Measurements from ENCODE around the gene LMBR1.

DNA sequence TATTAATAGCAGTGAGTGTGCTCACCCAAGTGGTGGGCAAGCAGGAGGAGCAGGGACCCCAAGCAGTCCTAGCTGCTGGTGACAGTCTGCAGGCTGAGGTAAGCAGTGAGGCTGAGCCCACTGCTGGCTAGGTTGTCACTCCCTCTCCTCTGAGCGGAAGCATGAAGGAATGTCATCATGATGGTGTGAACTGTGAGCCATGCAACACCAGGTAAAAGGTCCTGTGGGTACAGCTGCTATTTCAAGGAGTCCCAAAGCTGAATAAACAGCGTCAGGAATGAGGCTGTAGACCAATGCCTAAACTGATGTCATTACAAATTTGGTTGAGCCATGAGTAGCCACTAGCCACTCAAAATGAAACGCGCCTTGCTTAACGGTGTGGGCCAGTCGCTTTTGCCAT, 126.3 kb downstream of the LMBR1 start:
- TF ChIP-seq POLR2A (IDR thresholded peaks at IDR 0.05; ENCODE audit: low read depth, low read length), result no peak
- no peak for TF ChIP-seq CTCF (IDR thresholded peaks at IDR 0.05; ENCODE audit: extremely low read depth in 1 of 2, insufficient read depth in 1 of 2, low read depth in 1 of 2, low read length in 2 of 2)
- no peak for TF ChIP-seq EZH2 (IDR thresholded peaks at IDR 0.05; ENCODE audit: borderline replicate concordance, low read depth, low read length, severe bottlenecking)
- TF ChIP-seq FOS (IDR thresholded peaks at IDR 0.05; ENCODE audit: borderline replicate concordance, insufficient read depth, low read length), result no peak
- no peak for TF ChIP-seq POLR2AphosphoS5 (IDR thresholded peaks at IDR 0.05; ENCODE audit: insufficient read depth, low read depth, low read length)
- TF ChIP-seq JUN (IDR thresholded peaks at IDR 0.05; ENCODE audit: borderline replicate concordance, insufficient read depth, insufficient read length, low read depth), result no peak
- no peak for TF ChIP-seq MAX (IDR thresholded peaks at IDR 0.05; ENCODE audit: insufficient read depth, insufficient read length)

All from endothelial cell of umbilical vein (primary cell).